Measurements from ENCODE around the gene APEH. TPM values are rescaled to one million over a fixed set of nuclear protein-coding genes. Genes with fewer than 3 reads are reported as not detected.

The APEH gene
- total RNA-seq, 2 donors from 2014 or later, result 57.6 to 108 TPM

DNA sequence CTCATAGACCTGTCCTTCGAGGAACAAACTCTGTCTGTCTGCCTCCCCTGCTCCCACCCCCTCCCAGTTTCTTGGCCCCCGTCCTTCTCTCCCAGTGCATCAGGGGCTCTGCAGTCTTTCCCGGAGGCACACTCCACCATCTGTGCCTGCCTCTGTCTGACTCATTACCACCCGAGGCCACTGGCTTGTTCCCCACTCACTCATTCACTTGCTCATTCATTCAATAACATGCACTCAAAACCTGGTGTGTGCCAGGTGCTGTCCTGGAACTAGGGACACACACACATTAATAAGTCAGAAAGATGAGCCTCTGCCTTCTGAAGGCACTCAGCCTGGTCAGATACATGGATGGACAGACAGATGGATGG is 32.9 kb downstream of the APEH start:
- H3K9me3 ChIP-seq, result no peaks in the 10 kb centered on the region
- H3K27ac ChIP-seq, result no peak overlapping the region
- H3K36me3 ChIP-seq, result peaks cover 32% of the 10 kb centered on the region
- no peak overlapping the region for H3K4me3 ChIP-seq
- no peaks in the 10 kb centered on the region for H3K4me1 ChIP-seq (ENCODE audit: control insufficient read depth in 1 of 2, low read depth in 2 of 2)
- H3K27me3 ChIP-seq (replicated peaks; ENCODE audit: insufficient read depth), result no peaks in the 10 kb centered on the region
- TF ChIP-seq, protein P1, sequence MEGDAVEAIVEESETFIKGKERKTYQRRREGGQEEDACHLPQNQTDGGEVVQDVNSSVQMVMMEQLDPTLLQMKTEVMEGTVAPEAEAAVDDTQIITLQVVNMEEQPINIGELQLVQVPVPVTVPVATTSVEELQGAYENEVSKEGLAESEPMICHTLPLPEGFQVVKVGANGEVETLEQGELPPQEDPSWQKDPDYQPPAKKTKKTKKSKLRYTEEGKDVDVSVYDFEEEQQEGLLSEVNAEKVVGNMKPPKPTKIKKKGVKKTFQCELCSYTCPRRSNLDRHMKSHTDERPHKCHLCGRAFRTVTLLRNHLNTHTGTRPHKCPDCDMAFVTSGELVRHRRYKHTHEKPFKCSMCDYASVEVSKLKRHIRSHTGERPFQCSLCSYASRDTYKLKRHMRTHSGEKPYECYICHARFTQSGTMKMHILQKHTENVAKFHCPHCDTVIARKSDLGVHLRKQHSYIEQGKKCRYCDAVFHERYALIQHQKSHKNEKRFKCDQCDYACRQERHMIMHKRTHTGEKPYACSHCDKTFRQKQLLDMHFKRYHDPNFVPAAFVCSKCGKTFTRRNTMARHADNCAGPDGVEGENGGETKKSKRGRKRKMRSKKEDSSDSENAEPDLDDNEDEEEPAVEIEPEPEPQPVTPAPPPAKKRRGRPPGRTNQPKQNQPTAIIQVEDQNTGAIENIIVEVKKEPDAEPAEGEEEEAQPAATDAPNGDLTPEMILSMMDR (IDR thresholded peaks at IDR 0.05), result no peak
- DNase-seq (ENCODE audit: low spot score) (no peak), ATAC-seq (ENCODE audit: insufficient number of reproducible peaks, low FRiP score, low read depth) (no peak)

- no peaks in the 10 kb centered on the region for H3K9me3 ChIP-seq
- no peak overlapping the region for H3K27ac ChIP-seq
- no peaks in the 10 kb centered on the region for H3K27me3 ChIP-seq (replicated peaks; ENCODE audit: insufficient read depth)
- H3K36me3 ChIP-seq, result peaks cover 25% of the 10 kb centered on the region
- no peaks in the 10 kb centered on the region for H3K4me1 ChIP-seq (ENCODE audit: control insufficient read depth in 1 of 2, low read depth in 2 of 2)
- ATAC-seq (ENCODE audit: insufficient number of reproducible peaks, low FRiP score, low read depth) (no peak), DNase-seq (ENCODE audit: low spot score) (no peak)
- TF ChIP-seq, protein P1 (IDR thresholded peaks at IDR 0.05), result no peak
- H3K4me3 ChIP-seq, result no peak overlapping the region
Measured at GRCh38 chr3:49709852-49710251, 35.7 kb downstream of the APEH start.

DNA sequence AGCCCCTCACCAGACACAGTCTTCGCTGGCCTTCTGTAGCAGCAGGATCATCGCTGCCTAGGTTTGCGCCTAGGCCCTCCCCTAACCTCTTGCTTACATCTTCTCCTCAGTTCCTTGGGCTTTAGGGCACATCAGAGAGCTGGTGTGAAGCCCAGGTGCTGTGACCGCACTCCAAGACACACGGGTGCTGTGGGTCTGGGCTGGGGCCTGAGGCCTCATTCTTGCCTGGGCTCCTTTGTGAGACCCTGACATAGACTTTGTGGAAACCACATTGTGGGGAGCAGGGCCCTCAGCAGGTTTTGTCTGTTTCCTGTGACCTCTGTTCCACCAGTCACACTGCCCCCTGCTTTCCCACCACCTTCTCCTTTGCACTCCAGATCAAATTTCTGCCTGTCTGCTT is 37.3 kb downstream of the APEH start:
- Histone ChIP-seq H3K4me3 (no peak overlapping the region), H3K36me3 (peaks cover 28% of the 10 kb centered on the region), H3K27ac (no peak overlapping the region), H3K9me3 (no peaks in the 10 kb centered on the region), H3K4me1 (ENCODE audit: control insufficient read depth in 1 of 2, low read depth in 2 of 2) (no peaks in the 10 kb centered on the region), H3K27me3 (replicated peaks; ENCODE audit: insufficient read depth) (no peaks in the 10 kb centered on the region)
- DNase-seq (ENCODE audit: low spot score), result no peak
- TF ChIP-seq, protein P1 (IDR thresholded peaks at IDR 0.05), result no peak
- no peak for ATAC-seq (ENCODE audit: insufficient number of reproducible peaks, low FRiP score, low read depth)

DNA sequence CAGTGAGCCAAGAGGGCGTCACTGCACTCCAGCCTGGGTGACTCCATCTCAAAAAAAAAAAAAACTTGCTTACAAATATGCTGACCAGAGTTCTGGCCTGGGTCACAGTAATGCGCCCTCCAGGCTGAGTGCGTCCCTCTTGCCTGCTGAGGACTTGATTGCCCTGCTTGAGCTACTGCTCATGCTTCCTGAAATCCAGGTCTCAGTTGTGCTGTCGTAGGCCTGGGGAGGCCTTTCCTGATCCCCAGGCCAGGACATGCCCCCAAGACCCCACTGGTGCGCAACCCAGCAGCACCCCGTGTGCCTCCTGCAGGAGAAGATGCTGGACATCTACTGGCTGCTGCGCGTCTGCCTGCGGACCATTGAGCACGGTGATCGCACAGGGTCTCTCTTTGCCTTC is 38.0 kb downstream of the APEH start:
- H3K9me3 ChIP-seq, result no peaks in the 10 kb centered on the region
- DNase-seq (ENCODE audit: low spot score) (no peak), ATAC-seq (ENCODE audit: insufficient number of reproducible peaks, low FRiP score, low read depth) (no peak)
- H3K4me1 ChIP-seq (ENCODE audit: control insufficient read depth in 1 of 2, low read depth in 2 of 2), result no peaks in the 10 kb centered on the region
- TF ChIP-seq, protein P1 (IDR thresholded peaks at IDR 0.05), result no peak
- no peaks in the 10 kb centered on the region for H3K27me3 ChIP-seq (replicated peaks; ENCODE audit: insufficient read depth)
- peaks cover 30% of the 10 kb centered on the region for H3K36me3 ChIP-seq
- H3K4me3 ChIP-seq, result no peak overlapping the region
- H3K27ac ChIP-seq, result no peak overlapping the region

GRCh38 chr3:49712631-49713317 is 38.6 kb downstream of the APEH start:
- H3K4me1 ChIP-seq (ENCODE audit: control insufficient read depth in 1 of 2, low read depth in 2 of 2), result no peaks in the 10 kb centered on the region
- no peaks in the 10 kb centered on the region for H3K27me3 ChIP-seq (replicated peaks; ENCODE audit: insufficient read depth)
- no peak overlapping the region for H3K27ac ChIP-seq
- TF ChIP-seq, protein P1 (IDR thresholded peaks at IDR 0.05), result no peak
- H3K9me3 ChIP-seq, result no peaks in the 10 kb centered on the region
- no peak overlapping the region for H3K4me3 ChIP-seq
- ATAC-seq (ENCODE audit: insufficient number of reproducible peaks, low FRiP score, low read depth), result no peak
- peaks cover 30% of the 10 kb centered on the region for H3K36me3 ChIP-seq
- no peak for DNase-seq (ENCODE audit: low spot score)
